GM18868 (cell line): Measurements from ENCODE around the gene CNTROB.

ENCODE experiments used
- ATAC-seq: cut with Tn5 transposase; IDR thresholded peaks from one replicate; pipeline ENCODE4 v1.9.1; 2021; ENCODE audit warnings: mild to moderate bottlenecking, moderate library complexity; ENCODE audit not compliant: unreplicated experiment

CNTROB gene

DNA sequence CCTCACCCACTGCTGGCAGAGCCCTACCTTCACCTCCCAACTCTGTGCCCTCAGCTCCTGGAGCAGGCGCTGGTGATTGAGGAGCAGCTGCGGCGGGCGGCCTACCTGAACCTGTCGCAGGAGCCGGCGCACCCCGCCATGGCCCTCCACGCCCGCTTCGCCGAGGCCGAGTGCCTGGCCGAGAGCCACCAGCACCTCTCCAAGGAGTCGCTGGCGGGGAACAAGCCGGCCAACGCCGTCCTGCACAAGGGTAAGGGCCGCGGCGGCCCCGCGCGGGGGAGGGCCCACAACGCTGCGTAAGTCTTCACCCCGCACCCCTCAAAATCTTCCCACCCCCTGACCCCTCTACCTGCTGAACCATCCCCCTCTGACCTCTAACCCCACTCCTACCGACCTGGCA is 22.9 kb upstream of the CNTROB start:
- ATAC-seq: no peak

- ATAC-seq: no peak
Measured at GRCh38 chr17:7910281-7910680, 21.7 kb upstream of the CNTROB start.

DNA sequence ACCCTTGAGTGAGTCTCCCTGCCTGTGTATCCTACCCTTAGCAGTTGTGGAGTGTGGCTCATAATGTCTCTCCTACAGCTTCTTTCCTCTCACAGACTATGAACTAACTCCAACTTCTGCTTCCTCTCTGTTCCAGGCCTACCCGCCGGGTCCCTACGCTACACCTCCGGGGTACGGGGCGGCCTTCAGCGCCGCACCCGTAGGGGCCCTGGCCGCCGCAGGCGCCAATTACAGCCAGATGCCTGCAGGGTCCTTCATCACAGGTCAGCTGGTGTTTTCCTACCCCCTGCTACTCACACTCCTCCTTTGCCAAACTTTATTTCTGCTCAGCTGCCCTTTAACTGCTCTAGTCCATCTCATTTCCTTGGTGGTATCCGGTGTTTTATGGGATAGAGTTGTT is 21.3 kb upstream of the CNTROB start:
- no peak for ATAC-seq

DNA sequence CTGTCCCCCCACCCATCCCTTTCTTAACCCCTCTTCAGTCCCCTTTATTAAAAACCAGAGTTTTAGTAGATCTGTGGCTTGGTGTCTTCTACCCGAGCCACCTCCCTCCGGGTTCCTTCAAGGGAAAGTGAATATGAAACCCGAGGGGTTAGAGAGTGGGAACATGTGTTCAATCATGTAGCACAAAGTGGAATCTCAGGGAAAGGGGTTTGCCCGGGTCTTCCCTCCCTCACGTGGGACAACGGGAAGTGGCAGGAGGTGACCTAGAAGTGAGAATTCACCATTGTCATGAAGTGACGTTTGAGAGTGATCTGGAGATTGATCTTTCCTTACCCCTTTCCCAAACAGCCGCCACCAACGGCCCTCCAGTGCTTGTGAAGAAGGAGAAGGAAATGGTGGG is 20.9 kb upstream of the CNTROB start:
- ATAC-seq: no peak

- no peak for ATAC-seq
Measured at GRCh38 chr17:7912927-7913524, 19.0 kb upstream of the CNTROB start.

DNA sequence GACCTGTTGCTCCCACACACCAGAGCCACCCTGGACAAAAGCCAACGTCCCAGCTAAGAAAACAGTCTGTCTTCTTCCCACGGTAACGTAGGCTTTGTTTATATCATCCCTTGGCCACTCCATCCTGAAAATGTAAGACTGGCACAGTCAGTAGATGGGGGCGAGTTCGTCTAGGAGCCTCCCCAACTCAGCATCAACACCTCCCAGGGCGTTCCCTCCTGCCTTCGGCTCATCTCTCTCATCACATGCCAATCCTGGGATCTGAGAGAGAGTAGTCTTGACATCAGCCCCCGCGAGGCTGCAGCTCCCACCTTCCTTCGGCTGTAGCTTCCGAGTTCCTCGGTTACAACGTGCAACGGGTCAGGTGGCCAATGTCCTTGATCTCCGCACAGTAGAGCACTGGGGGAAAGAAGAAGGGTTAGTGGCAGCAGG is 16.8 kb upstream of the CNTROB start:
- no peak for ATAC-seq

- peak; percentile 74 for ATAC-seq
Measured at GRCh38 chr17:7915611-7916384, 16.2 kb upstream of the CNTROB start, which contains the start of gene RNF227. Gene RNF227 (minus strand): TSS chr17:7916289. CDS start chr17:7916195, 94 bp downstream.

DNA sequence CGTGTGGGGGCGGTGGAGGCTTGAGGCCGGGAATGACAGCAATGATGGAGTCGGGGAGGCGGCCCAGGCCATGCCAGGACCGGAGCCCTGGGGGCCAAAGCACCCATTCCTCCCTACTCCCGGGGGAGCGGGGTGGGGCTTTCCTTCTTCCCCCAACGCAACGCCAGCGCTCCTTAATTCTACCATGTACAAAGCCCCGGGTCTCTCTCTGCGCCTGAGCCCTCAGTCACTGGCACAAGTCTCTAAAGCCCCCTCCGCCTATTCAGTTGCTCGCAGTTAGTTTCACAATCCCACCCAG is 15.7 kb upstream of the CNTROB start:
- ATAC-seq: no peak

GRCh38 chr17:7916808-7917207 is 15.2 kb upstream of the CNTROB start:
- ATAC-seq: no peak

- no peak for ATAC-seq
Measured at GRCh38 chr17:7922269-7922844, 9.6 kb upstream of the CNTROB start.

- ATAC-seq: no peak
Measured at GRCh38 chr17:7922845-7923628, 9.0 kb upstream of the CNTROB start.

- no peak for ATAC-seq
Measured at GRCh38 chr17:7927596-7927995, 4.4 kb upstream of the CNTROB start.

GRCh38 chr17:7929158-7930023 is 2.6 kb upstream of the CNTROB start, which contains the start of gene KCNAB3:
Gene KCNAB3 (minus strand): TSS chr17:7929856. CDS start chr17:7929435, 421 bp downstream.
- ATAC-seq: no peak

DNA sequence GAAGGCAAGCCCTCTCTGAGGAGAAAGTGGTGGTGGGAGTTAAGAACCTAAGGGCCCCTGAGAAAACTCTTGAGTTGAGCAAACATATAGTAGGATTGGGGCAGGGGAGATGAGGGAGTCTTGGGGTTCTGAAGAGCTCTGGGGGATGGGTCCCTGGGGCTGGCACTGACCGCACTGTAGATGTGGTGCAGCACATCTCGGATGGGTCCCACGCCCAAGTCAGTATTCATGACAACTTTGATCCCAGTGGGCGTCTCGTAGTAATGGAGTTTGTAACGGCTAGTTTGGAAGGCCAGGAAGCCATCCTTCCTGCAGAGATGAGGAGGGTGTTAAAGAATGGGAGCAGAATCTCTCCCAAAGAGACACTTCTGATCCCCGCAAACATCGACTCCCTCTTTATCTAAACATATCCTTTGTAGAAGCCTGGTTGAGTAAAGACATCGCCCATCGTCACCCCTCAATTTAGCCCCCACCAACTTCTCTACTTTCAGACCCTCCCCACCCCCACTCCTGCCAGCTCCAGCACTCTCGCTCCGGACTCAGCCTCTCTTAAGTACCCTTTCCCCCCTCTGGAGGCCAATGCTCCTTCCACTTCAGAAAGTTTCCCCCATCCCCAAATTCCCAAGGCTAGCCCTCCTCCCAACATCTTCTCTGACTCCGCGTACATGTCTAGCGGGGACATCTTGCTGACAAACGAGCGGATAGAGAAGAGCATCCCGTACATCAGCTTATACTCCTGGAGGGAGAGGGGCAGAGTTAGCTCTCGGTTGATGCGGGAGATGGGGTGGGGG is 970 bp upstream of the CNTROB start:
- no peak for ATAC-seq

DNA sequence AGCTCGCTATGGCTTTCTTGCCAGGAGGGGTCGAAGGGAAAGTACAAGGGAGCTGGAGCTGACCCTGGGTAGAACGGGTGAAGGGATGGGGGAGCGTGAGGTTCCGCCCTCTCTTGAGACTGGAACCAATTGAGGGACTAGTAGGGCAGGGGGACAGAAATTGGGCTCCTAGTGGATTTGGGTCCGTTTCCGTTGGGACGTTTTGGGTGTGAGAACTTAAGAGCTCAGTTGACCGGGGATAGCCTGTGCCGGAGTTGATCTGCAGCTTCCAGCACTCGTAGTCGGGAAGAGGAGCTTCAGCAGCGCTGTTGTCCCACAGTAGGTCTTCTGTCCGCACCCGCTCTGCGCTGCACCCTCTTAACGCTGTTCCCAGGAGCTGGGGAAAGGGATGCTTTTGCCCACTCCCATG is 481 bp downstream of the CNTROB start:
- ATAC-seq: peak; percentile 14

- no peak for ATAC-seq
Measured at GRCh38 chr17:7932949-7933348, 943 bp downstream of the CNTROB start.

DNA sequence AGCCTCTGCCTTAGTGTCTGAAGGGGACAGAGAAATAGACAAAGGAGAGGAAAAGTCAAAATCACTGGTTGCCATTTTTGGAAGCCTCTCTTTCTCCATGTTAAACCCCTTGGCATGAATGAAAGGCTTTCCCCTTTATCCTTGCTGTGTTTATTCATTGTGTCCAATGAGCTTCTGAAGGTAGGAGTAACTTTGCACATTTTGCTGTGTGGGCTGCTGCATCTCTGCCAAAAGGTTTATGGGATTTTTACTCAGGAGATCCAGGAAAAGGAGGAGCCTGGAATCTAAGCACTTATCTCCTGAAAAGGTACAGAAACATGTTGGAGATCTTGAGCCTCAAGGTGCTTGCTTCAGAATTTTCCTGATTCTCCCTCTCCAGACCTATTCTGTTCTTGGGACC is 3.9 kb downstream of the CNTROB start:
- ATAC-seq: no peak

DNA sequence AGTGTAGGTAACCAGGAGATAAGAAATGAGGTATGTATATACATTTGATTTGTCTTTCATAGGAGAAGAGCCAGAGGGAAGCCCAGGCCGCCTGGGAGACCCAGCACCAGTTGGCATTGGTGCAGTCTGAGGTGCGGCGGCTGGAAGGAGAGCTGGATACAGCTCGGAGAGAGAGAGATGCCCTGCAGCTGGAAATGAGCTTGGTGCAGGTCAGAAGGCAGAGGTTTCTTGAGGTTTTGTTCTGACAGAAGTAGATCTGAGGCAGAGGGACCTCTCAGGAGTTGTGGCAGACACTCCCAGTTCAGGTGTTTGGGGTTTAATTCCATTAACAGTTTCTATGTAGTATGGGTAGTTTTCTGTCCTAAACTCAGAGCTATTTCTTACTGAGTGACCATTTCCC is 8.0 kb downstream of the CNTROB start:
- no peak for ATAC-seq

DNA sequence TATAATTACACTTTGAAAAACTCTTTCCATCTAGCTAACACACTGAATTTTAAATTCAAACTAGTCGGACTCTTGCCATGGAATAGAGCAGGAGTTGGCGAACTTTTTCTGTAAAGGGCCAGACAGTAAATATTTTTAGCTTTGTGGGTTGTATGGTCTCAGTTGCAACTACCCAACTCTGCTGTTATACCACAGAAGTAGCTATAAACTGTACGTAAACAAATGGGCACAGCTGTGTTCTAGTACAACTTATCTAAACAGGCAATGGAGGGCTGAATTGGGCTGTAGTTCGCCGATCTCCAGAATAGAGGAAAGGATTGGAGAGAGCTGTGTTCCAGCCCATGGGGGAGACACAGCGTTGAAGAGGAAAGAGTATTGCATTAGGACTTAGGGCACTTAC is 8.7 kb downstream of the CNTROB start:
- no peak for ATAC-seq

- ATAC-seq: no peak
Measured at GRCh38 chr17:7943291-7943690, 11.3 kb downstream of the CNTROB start.
